WI38 (cell line): ENCODE measurements around the gene EPHB6.
A peak's percentile ranks its signal among the peaks of the same experiment; 100 is the strongest.

Experiments
- H3K4me3 ChIP-seq: 2 replicates; pipeline ENCODE4 v1.5.1; 2011; ENCODE audit warnings: low read depth, mild to moderate bottlenecking, control low read depth, low read length
- TF ChIP-seq, protein P1 (sequence below): IDR thresholded peaks from 2 replicates; pipeline ENCODE4 v1.5.1; 2012; ENCODE audit warnings: low read depth, mild to moderate bottlenecking, control low read depth, low read length

Gene EPHB6

DNA sequence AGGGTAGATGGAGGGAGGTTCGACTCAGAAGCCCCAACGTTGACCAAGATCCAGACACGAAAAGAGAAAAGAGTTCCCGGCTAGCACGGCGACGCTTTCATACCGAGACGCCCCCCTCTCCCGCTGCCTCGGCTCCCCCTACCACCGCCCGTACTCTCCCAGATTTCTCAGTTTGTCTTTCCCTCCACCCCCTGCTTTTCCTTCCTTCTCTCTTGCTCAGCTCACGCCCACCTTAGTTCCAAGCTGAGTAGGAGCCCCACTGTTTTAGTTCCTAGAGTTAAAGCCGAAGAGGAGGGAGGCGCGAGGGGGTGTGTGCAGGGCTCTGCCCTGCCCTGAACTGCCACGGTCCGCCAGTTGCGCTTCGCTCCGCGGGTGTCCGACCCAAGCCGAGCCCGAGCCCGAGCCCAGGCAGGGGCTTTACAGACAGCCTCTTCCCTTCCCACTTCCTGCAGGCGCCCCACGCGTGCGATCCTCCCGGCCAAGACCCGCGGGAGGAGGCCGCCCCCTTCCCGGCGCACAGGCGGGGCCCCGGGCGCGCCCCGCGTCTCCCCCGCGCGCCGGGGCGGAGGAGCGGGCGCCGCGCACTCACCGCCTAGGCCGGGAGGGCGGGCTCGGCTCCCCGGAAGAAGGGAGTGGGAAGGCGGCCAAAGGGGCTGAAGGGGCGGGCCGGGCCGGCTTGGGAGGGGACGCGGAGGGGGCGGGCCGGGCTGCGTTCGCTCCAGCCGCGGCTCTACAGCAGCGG lies at the start of gene EPHB6:
Gene EPHB6, plus strand, starts transcription at position 705 of the 742 bp plus-strand sequence. CDS start 8,152 bp downstream, outside the sequence.
- H3K4me3 ChIP-seq = peak within 1 kb of the TSS; percentile 60
- TF ChIP-seq, protein P1, sequence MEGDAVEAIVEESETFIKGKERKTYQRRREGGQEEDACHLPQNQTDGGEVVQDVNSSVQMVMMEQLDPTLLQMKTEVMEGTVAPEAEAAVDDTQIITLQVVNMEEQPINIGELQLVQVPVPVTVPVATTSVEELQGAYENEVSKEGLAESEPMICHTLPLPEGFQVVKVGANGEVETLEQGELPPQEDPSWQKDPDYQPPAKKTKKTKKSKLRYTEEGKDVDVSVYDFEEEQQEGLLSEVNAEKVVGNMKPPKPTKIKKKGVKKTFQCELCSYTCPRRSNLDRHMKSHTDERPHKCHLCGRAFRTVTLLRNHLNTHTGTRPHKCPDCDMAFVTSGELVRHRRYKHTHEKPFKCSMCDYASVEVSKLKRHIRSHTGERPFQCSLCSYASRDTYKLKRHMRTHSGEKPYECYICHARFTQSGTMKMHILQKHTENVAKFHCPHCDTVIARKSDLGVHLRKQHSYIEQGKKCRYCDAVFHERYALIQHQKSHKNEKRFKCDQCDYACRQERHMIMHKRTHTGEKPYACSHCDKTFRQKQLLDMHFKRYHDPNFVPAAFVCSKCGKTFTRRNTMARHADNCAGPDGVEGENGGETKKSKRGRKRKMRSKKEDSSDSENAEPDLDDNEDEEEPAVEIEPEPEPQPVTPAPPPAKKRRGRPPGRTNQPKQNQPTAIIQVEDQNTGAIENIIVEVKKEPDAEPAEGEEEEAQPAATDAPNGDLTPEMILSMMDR = no peak

DNA sequence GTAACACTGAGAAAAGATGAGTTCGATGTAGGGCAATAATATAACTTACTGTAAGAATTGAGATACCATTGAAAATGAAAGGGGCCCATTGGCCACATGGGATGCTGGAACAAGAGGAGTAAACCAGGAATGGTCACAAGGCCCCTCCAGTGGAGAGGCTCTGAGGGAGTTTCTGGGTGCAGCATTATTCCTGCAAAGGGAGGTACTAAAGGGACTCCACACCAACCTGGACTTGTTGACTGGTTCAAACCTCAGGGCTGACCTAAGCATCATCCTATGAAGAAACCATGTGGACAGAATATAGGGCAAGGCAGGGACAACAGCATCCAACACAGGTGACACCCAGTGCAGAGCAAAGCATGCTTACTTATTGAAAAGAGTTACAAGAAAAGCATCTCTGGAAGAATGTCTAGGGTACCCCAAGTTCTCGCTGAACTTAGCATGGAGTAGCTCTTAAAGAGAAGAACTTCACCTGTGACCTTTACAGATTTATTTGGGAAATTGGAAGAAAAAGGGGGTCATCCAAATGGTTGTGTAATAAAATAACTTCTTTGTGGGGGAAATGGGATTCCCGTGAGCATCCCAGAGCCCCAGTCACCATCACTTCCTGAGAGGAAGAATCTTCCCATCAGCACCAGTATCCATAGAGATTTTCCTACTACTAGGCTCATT lies 49.4 kb upstream of the EPHB6 start:
- no peak overlapping the region for H3K4me3 ChIP-seq
- TF ChIP-seq, protein P1 = no peak

- H3K4me3 ChIP-seq = no peak overlapping the region
Measured at GRCh38 chr7:142806022-142806356, 48.9 kb upstream of the EPHB6 start.

DNA sequence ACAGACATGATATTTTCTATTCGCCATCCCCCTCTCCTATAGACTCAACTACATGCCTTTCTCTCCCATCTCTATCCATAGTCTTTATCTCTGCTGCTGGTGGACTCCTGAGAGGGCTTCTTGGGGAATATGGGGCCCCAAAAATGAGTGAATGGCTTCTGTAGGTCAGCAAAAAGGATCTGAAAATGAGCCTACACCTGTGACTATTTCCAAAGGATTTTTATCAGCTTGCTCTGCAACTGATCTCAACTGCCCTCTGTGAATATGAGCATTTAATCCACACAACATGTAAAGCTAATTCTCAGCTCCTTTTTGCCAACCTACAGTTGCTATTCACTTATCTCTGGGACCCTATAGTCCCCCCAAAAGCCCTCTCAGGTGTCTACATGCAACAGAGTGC lies 47.9 kb upstream of the EPHB6 start:
- TF ChIP-seq, protein P1 = no peak
- no peak overlapping the region for H3K4me3 ChIP-seq

More at GRCh38 chr7:142806022-142806356, 48.9 kb upstream of the EPHB6 start:
- TF ChIP-seq, protein P1 = no peak

DNA sequence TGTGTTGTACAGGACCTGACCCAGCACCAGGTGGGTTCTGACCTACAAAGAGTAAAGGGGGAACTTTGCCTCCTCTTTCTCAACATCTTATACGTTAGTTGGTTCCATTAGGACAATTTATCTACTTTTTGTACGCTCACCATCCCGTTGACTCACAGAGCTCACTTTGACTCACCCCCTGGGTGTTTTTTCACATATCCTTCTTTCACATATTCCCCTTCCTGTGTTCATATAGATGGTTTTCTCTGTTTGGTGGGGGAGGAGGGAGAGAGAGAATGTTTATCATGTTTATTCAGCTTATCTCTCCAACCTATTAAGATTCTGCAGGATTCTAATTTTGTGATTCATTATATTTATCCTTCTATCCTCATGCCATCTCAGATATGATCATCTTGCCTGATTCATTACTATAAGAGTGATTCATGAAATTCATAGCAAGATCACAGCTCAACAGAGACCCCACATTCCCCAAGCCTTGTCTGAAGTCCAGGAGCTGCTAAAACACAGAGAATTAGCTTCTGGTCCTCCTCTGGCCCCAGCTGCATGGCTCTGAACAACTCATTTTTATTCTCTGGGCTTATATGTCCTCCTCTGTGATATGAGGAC lies 46.9 kb upstream of the EPHB6 start:
- H3K4me3 ChIP-seq = no peak overlapping the region
- TF ChIP-seq, protein P1 = no peak

- H3K4me3 ChIP-seq = no peak overlapping the region
- TF ChIP-seq, protein P1 = no peak
Measured at GRCh38 chr7:142808461-142808801, 46.4 kb upstream of the EPHB6 start.
